C4-2B (cell line): Measurements from ENCODE around the gene NFATC2.

ENCODE experiments used
- CTCF ChIP-seq: fragments of 450-650 bp; conservative IDR thresholded peaks from 2 replicates; pipeline ENCODE4 v1.5.1; 2017; ENCODE audit warnings: mild to moderate bottlenecking
- ZFX ChIP-seq: fragments of 450-650 bp; IDR thresholded peaks from 2 replicates; pipeline ENCODE4 v1.6.1; 2017

DNA sequence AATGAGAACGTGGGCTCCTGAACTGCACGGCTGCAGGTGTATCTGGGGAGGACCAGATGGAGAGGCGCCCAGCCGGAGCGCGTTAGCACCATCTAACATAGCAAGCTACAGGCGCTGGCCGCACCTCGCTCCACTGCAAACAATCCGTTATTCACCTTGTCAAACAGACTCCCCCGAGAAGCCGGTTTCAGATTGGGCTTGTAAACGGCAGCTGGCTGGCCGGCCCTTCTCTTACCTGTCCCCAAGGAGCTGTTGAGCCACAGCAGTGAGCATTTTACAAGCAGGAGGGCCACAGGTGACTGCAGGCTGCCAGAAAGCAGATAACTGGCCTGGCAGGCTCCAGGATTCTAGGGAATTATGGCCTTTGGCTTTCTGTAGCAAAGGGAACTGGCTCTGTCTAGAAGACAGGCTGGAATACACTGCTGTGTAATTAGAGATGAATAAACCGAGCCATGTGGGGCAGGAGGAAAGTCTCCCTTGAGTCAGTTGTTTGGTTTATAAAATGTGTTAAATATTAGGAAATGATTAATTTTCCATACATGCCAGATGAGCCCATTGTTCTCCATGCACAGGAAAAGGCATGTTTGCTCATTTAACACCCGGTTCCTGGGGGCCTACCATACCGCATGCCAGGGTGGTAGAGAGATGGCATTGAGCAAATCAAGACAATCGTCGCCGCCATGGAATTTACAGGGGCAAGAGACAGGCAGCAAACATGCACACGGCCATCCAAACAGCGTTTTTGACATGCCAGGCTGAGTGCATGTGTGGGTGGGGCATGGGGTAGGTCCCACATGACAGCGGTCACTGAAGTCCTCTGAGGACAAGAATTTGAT lies 159.3 kb downstream of the NFATC2 start:
- TF ChIP-seq CTCF = no peak
- TF ChIP-seq ZFX = no peak
